GM23248 (cell line): ENCODE measurements around the gene IZUMO3. TPM values are rescaled to one million over a fixed set of nuclear protein-coding genes. Genes with fewer than 3 reads are reported as not detected.

Source experiments
- DNase-seq: peaks from one replicate; pipeline ENCODE4 v3.0.0-alpha.2; 2015
- H2AFZ ChIP-seq: fragments of 200-600 bp; sonication (generic); 2 replicates; pipeline ENCODE4 v1.6.1; 2016; ENCODE audit warnings: antibody characterized with exemption
- H3F3A ChIP-seq: fragments of 200-600 bp; sonication (generic); 2 replicates; pipeline ENCODE4 v1.6.1; 2016; ENCODE audit warnings: mild to moderate bottlenecking, antibody characterized with exemption, mixed run types; ENCODE audit not compliant: insufficient read depth
- H3K27ac ChIP-seq: fragments of 200-600 bp; sonication (generic); 2 replicates; pipeline ENCODE4 v1.5.1; 2016; ENCODE audit warnings: mild to moderate bottlenecking
- H3K27me3 ChIP-seq: fragments of 200-600 bp; sonication (generic); replicated peaks from 2 replicates; pipeline ENCODE4 v1.6.1; 2016; ENCODE audit warnings: mild to moderate bottlenecking; ENCODE audit not compliant: insufficient read depth
- H3K36me3 ChIP-seq: fragments of 200-600 bp; sonication (generic); 2 replicates; pipeline ENCODE4 v1.6.1; 2016; ENCODE audit warnings: low read depth, mild to moderate bottlenecking
- H3K4me1 ChIP-seq: fragments of 200-600 bp; sonication (generic); 2 replicates; pipeline ENCODE4 v1.6.1; 2016; ENCODE audit warnings: mild to moderate bottlenecking; ENCODE audit not compliant: insufficient read depth
- H3K4me2 ChIP-seq: fragments of 200-600 bp; sonication (generic); one replicate; pipeline ENCODE4 v1.6.1; 2016; ENCODE audit warnings: mild to moderate bottlenecking; ENCODE audit not compliant: unreplicated experiment
- H3K4me3 ChIP-seq: fragments of 200-600 bp; sonication (generic); 2 replicates; pipeline ENCODE4 v1.5.1; 2016; ENCODE audit warnings: mild to moderate bottlenecking
- H3K79me2 ChIP-seq: fragments of 200-600 bp; sonication (generic); 2 replicates; pipeline ENCODE4 v1.6.1; 2016; ENCODE audit warnings: mild to moderate bottlenecking; ENCODE audit not compliant: insufficient read depth
- H3K9ac ChIP-seq: fragments of 200-600 bp; sonication (generic); 2 replicates; pipeline ENCODE4 v1.6.1; 2016; ENCODE audit warnings: mild to moderate bottlenecking
- H3K9me2 ChIP-seq: fragments of 200-600 bp; sonication (generic); 2 replicates; pipeline ENCODE4 v1.6.1; 2016; ENCODE audit warnings: mixed run types, mild to moderate bottlenecking, moderate library complexity; ENCODE audit not compliant: insufficient read depth
- H3K9me3 ChIP-seq: fragments of 200-600 bp; sonication (generic); one replicate; pipeline ENCODE4 v1.6.1; 2017; ENCODE audit warnings: low read depth
- H4K20me1 ChIP-seq: fragments of 200-600 bp; sonication (generic); 2 replicates; pipeline ENCODE4 v1.6.0; 2016; ENCODE audit not compliant: insufficient read depth
- EZH2 ChIP-seq: fragments of 200-600 bp; sonication (generic); IDR thresholded peaks from 2 replicates; pipeline ENCODE4 v1.6.1; 2018; ENCODE audit warnings: antibody characterized with exemption, mild to moderate bottlenecking; ENCODE audit not compliant: insufficient read depth, poor library complexity, severe bottlenecking
- EZH2phosphoT487 ChIP-seq: fragments of 200-600 bp; sonication (generic); IDR thresholded peaks from 2 replicates; pipeline ENCODE4 v1.6.1; 2018; ENCODE audit warnings: antibody characterized with exemption, moderate library complexity, mild to moderate bottlenecking, low read depth; ENCODE audit not compliant: insufficient read depth
- WGBS, 2 experiments: methylation state at CpG; one replicate each; pipeline ENCODE4 v1.1.6; 2015 to 2017; ENCODE audit warnings: low lambda C conversion rate in 2 of 2, low coverage in 1 of 2; ENCODE audit errors: missing lambda C conversion rate in 2 of 2; 5-methylcytosine and 5-hydroxymethylcytosine counted together
- in situ Hi-C: fragments of 300-500 bp; cut with MboI; formaldehyde crosslinking; loops from 2 replicates; pipeline ENCODE4 v1.15.0; 2020
- polyA plus RNA-seq: library from polyadenylated mRNA; unstranded; fragments of >200 nt; fragmentation: Nextera tagmentation; extraction: Ambion mirVana; gene quantifications from 2 replicates; pipeline ENCODE4 v1.2.1, GENCODE V29; 2016
- total RNA-seq: library from RNA; depleted of rRNA; stranded (reverse); fragments of >200 nt; shearing (Covaris generic); gene quantifications from 2 replicates; pipeline ENCODE4 v1.2.3, GENCODE V29; 2014

The IZUMO3 gene
- total and polyA plus RNA-seq, 2 experiments from 2014 or later = not detected

GRCh38 chr9:24509850-24510249 lies 35.8 kb downstream of the IZUMO3 start:
- H3K9me2 ChIP-seq = no peaks in the 10 kb centered on the region
- 2 to 9% methylated on average over 3 of the region's 3 CpGs for WGBS, 2 experiments
- no peak overlapping the region for H2AFZ ChIP-seq

GRCh38 chr9:24504521-24504920 lies 41.2 kb downstream of the IZUMO3 start:
- H3K9me2 ChIP-seq = no peaks in the 10 kb centered on the region
- H3K27me3 ChIP-seq = no peaks in the 10 kb centered on the region
- H3F3A ChIP-seq = no peaks in the 10 kb centered on the region
- H3K4me1 ChIP-seq = no peaks in the 10 kb centered on the region
- H3K4me3 ChIP-seq = no peak overlapping the region
- H2AFZ ChIP-seq = no peak overlapping the region
- no peaks in the 10 kb centered on the region for H3K36me3 ChIP-seq
- no peaks in the 10 kb centered on the region for H3K79me2 ChIP-seq
- no peak overlapping the region for H3K4me2 ChIP-seq
- H3K9ac ChIP-seq = no peak overlapping the region
- in situ Hi-C loops = no loop called here
- 53 to 60% methylated on average over 3 of the region's 3 CpGs for WGBS, 2 experiments
- no peaks in the 10 kb centered on the region for H3K9me3 ChIP-seq
- H4K20me1 ChIP-seq = no peaks in the 10 kb centered on the region
- TF ChIP-seq EZH2phosphoT487 = no peak
- no peak for TF ChIP-seq EZH2
- H3K27ac ChIP-seq = no peak overlapping the region
- no peak for DNase-seq

More at GRCh38 chr9:24509850-24510249, 35.8 kb downstream of the IZUMO3 start:
- Histone ChIP-seq H3K27ac (no peak overlapping the region), H3K36me3 (no peaks in the 10 kb centered on the region), H3K27me3 (no peaks in the 10 kb centered on the region), H3K4me1 (no peaks in the 10 kb centered on the region), H3K4me2 (no peak overlapping the region), H3K9me3 (no peaks in the 10 kb centered on the region), H3K79me2 (no peaks in the 10 kb centered on the region), H3F3A (no peaks in the 10 kb centered on the region), H3K9ac (no peak overlapping the region), H4K20me1 (no peaks in the 10 kb centered on the region), H3K4me3 (no peak overlapping the region)
- in situ Hi-C loops = no loop called here
- no peak for TF ChIP-seq EZH2phosphoT487
- TF ChIP-seq EZH2 = no peak
- no peak for DNase-seq

GRCh38 chr9:24502206-24502937 lies 43.3 kb downstream of the IZUMO3 start:
- Histone ChIP-seq H3K79me2 (no peaks in the 10 kb centered on the region), H2AFZ (no peak overlapping the region), H3F3A (no peaks in the 10 kb centered on the region), H3K9ac (no peak overlapping the region), H4K20me1 (no peaks in the 10 kb centered on the region), H3K4me2 (no peak overlapping the region), H3K9me2 (no peaks in the 10 kb centered on the region), H3K4me1 (no peaks in the 10 kb centered on the region), H3K4me3 (no peak overlapping the region), H3K9me3 (no peaks in the 10 kb centered on the region), H3K36me3 (no peaks in the 10 kb centered on the region), H3K27me3 (no peaks in the 10 kb centered on the region), H3K27ac (no peak overlapping the region)
- in situ Hi-C loops = no loop called here
- DNase-seq = no peak
- no peak for TF ChIP-seq EZH2phosphoT487
- TF ChIP-seq EZH2 = no peak
- WGBS, 2 experiments = 25 to 29% methylated on average over 1 of the region's 1 CpG

GRCh38 chr9:24500761-24501160 lies 44.9 kb downstream of the IZUMO3 start:
- Histone ChIP-seq H3F3A (no peaks in the 10 kb centered on the region), H3K79me2 (no peaks in the 10 kb centered on the region), H3K4me1 (no peaks in the 10 kb centered on the region), H3K9ac (no peak overlapping the region), H3K4me3 (no peak overlapping the region), H3K9me2 (no peaks in the 10 kb centered on the region), H3K27me3 (no peaks in the 10 kb centered on the region), H3K9me3 (no peaks in the 10 kb centered on the region), H4K20me1 (no peaks in the 10 kb centered on the region), H3K4me2 (no peak overlapping the region), H3K36me3 (no peaks in the 10 kb centered on the region), H2AFZ (no peak overlapping the region), H3K27ac (no peak overlapping the region)
- no peak for TF ChIP-seq EZH2
- WGBS, 2 experiments = 17 to 21% methylated on average over 3 of the region's 3 CpGs
- in situ Hi-C loops = no loop called here
- no peak for DNase-seq
